B cell (primary cell): ENCODE results near the gene LRIG1. TPM values are rescaled to one million over a fixed set of nuclear protein-coding genes. Genes with fewer than 3 reads are reported as not detected.

Experiments used
- ATAC-seq: fragments of 200-7000 bp; cut with Tn5 transposase; one replicate; pipeline ENCODE4 v1.10.0; 2021; ENCODE audit warnings: low read depth, mild to moderate bottlenecking, moderate number of reproducible peaks, moderate library complexity
- CTCF ChIA-PET: fragments of 350-600 bp; sonication (Branson Sonifier 250); formaldehyde crosslinking; loops from one replicate; lab custom pipeline; 2021; ENCODE audit warnings: antibody characterized with exemption, inconsistent platforms; lab: Charles Lee
- POLR2A ChIA-PET: fragments of 350-600 bp; sonication (Branson Sonifier 250); formaldehyde crosslinking; loops from one replicate; lab custom pipeline; 2021; ENCODE audit warnings: antibody characterized with exemption; lab: Charles Lee
- DNase-seq: peaks from one replicate; pipeline ENCODE4 v3.0.0; 2013
- H2AFZ ChIP-seq: 2 replicates; pipeline ENCODE4 v1.6.1; 2012; ENCODE audit warnings: mild to moderate bottlenecking, low read depth, low read length; ENCODE audit not compliant: insufficient read depth, poor library complexity, severe bottlenecking
- H3K27ac ChIP-seq, 2 donors: 1 replicate in 1 of 2; 2 replicates in 1 of 2; pipeline ENCODE4 v1.5.1; 2012 to 2013; ENCODE audit warnings: low read length in 2 of 2, mild to moderate bottlenecking in 2 of 2, moderate library complexity in 1 of 2
- H3K27me3 ChIP-seq, 4 experiments: fragments of 200-600 bp in 1 of 4; sonication (generic) in 1 of 4; replicated peaks in 1 of 4; 1 replicate in 2 of 4; 2 replicates in 2 of 4; pipeline versions ENCODE4 v1.6.1 to v1.7.0; 2013 to 2016; ENCODE audit warnings: low read length in 3 of 4, mild to moderate bottlenecking in 2 of 4, mixed read lengths in 1 of 4, moderate library complexity in 1 of 4; ENCODE audit not compliant: insufficient read depth in 4 of 4, control insufficient read depth in 3 of 4; ENCODE audit errors: control extremely low read depth in 1 of 4
- H3K36me3 ChIP-seq, 2 experiments: replicated peaks in 1 of 2; 1 replicate in 1 of 2; 2 replicates in 1 of 2; pipeline versions ENCODE4 v1.6.1 to v1.7.1; 2013; ENCODE audit warnings: low read length in 1 of 2; ENCODE audit not compliant: insufficient read depth in 2 of 2, control insufficient read depth in 1 of 2; ENCODE audit errors: control extremely low read depth in 1 of 2, extremely low read depth in 1 of 2
- H3K4me1 ChIP-seq, 2 donors: fragments of 200-600 bp in 1 of 2; sonication (generic) in 1 of 2; 1 replicate in 1 of 2; 2 replicates in 1 of 2; pipeline versions ENCODE4 v1.5.1 to v1.6.1; 2013 to 2017; ENCODE audit warnings: low read length in 2 of 2; ENCODE audit not compliant: control insufficient read depth in 2 of 2, insufficient read depth in 2 of 2
- H3K4me2 ChIP-seq: replicated peaks from 2 replicates; pipeline ENCODE3; 2012; ENCODE audit warnings: mild to moderate bottlenecking, low read depth, low read length; ENCODE audit not compliant: poor library complexity, severe bottlenecking
- H3K4me3 ChIP-seq, 5 experiments: fragments of 200-600 bp in 1 of 5; sonication (generic) in 1 of 5; 1 replicate in 3 of 5; 2 replicates in 2 of 5; pipeline versions ENCODE4 v1.5.1 to v1.7.0; 2011 to 2016; ENCODE audit warnings: low read length in 4 of 5, mild to moderate bottlenecking in 4 of 5, low read depth in 2 of 5, control low read depth in 1 of 5, moderate library complexity in 1 of 5; ENCODE audit not compliant: insufficient read depth in 1 of 5; ENCODE audit errors: control extremely low read depth in 1 of 5, extremely low read depth in 1 of 5
- H3K79me2 ChIP-seq: fragments of 200-600 bp; sonication (generic); one replicate; pipeline ENCODE4 v1.6.0; 2016; ENCODE audit warnings: low read length; ENCODE audit not compliant: control insufficient read depth, insufficient read depth
- H3K9ac ChIP-seq: fragments of 200-600 bp; sonication (generic); 2 replicates; pipeline ENCODE4 v1.6.1; 2017; ENCODE audit warnings: mild to moderate bottlenecking, low read length, moderate library complexity
- H3K9me3 ChIP-seq, 3 donors: one replicate each; pipeline versions ENCODE4 v1.6.1 to v1.7.1; 2013; ENCODE audit warnings: low read length in 2 of 3; ENCODE audit not compliant: control insufficient read depth in 2 of 3, insufficient read depth in 1 of 3; ENCODE audit errors: control extremely low read depth in 1 of 3
- H4K20me1 ChIP-seq: 2 replicates; pipeline ENCODE4 v1.6.0; 2012; ENCODE audit warnings: mild to moderate bottlenecking, low read length; ENCODE audit not compliant: insufficient read depth, control insufficient read depth, poor library complexity, severe bottlenecking
- H3K27ac Mint-ChIP-seq: one replicate; pipeline ENCODE4 v1.8.0; 2021; ENCODE audit warnings: mixed read lengths
- H3K27me3 Mint-ChIP-seq: one replicate; pipeline ENCODE4 v1.8.0; 2021; ENCODE audit warnings: mixed read lengths
- H3K4me1 Mint-ChIP-seq: one replicate; pipeline ENCODE4 v1.8.0; 2021; ENCODE audit warnings: mixed read lengths
- H3K4me3 Mint-ChIP-seq: one replicate; pipeline ENCODE4 v1.8.0; 2021; ENCODE audit warnings: mixed read lengths
- H3K9me3 Mint-ChIP-seq: one replicate; pipeline ENCODE4 v1.8.0; 2022; ENCODE audit warnings: mixed read lengths; ENCODE audit not compliant: insufficient read depth
- CTCF ChIP-seq: fragments of 200-600 bp; IDR thresholded peaks from one replicate; pipeline ENCODE4 v1.8.0; 2022; ENCODE audit warnings: antibody characterized with exemption, mild to moderate bottlenecking
- EZH2 ChIP-seq: IDR thresholded peaks from 2 replicates; pipeline ENCODE4 v1.6.1; 2012; ENCODE audit warnings: borderline replicate concordance, low read depth, mild to moderate bottlenecking, moderate library complexity, low read length; ENCODE audit not compliant: insufficient read depth, poor library complexity, severe bottlenecking
- WGBS: methylation state at CpG from one replicate; pipeline ENCODE4 v1.1.5; 2013; ENCODE audit warnings: missing lambda C conversion rate; ENCODE audit not compliant: insufficient coverage; 5-methylcytosine and 5-hydroxymethylcytosine counted together
- intact Hi-C: fragments of 100-400 bp; cut with micrococcal nuclease; formaldehyde crosslinking; loops from one replicate; pipeline ENCODE4 v1.10.0; 2022
- polyA plus RNA-seq: library from polyadenylated mRNA; depleted of rRNA; stranded (reverse); fragments of >200 nt; gene quantifications from 2 replicates; pipeline ENCODE4 v1.2.3, GENCODE V29; 2012
- total RNA-seq, 2 donors: library from RNA; stranded (reverse); fragments of 120-200 nt in 1 of 2; gene quantifications; 1 replicate in 1 of 2; 2 replicates in 1 of 2; pipeline versions ENCODE4 v1.2.3 to v1.2.4, GENCODE V29; 2013 to 2022

The LRIG1 gene
- total and polyA plus RNA-seq, 2 donors (not counting 1 experiment from before 2014, with no cell fraction given) = 9.2 to 12.4 TPM

- intact Hi-C loops = no loop called here
- no peaks in the 10 kb centered on the region for H3K36me3 ChIP-seq
- no peak overlapping the region for H3K27ac Mint-ChIP-seq
Observed at GRCh38 chr3:66427951-66428474, 72.8 kb downstream of the LRIG1 start.

DNA sequence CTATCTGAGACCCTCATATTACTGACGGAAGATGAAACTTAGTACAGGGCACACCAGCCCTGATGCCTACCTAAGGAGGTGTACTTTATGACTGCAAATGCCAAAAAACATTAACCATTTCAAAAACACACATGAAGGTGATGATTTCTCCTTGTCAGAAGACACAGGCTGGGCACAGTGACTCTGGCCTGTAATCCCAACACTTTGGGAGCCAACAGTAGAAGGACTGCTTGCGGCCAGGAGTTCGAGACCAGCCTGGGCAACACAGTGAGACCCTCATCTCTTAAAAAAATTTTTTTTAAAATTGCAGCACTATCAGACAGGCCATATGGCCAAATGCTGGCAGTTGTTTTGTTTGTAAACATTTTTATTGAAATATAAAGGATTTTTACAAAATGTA lies 73.5 kb downstream of the LRIG1 start:
- H3K9me3 Mint-ChIP-seq = peaks cover under 1% of the 10 kb centered on the region
- Histone ChIP-seq H3K4me3 (no peak overlapping the region), H3K4me1 (no peaks in the 10 kb centered on the region), H4K20me1 (no peaks in the 10 kb centered on the region), H3K4me2 (no peak overlapping the region), H3K27me3 (no peaks in the 10 kb centered on the region), H3K9ac (no peak overlapping the region), H3K27ac (no peak overlapping the region), H2AFZ (no peak overlapping the region), H3K79me2 (no peaks in the 10 kb centered on the region), H3K9me3 (peaks cover 0 to 4% (median 0%) of the 10 kb centered on the region in 3 donors), H3K36me3 (no peaks in the 10 kb centered on the region)
- H3K4me3 Mint-ChIP-seq = no peak overlapping the region
- no peak overlapping the region for H3K27ac Mint-ChIP-seq
- TF ChIP-seq CTCF (no peak), EZH2 (no peak)
- ChIA-PET CTCF (no interaction called here), POLR2A (no interaction called here)
- DNase-seq = no peak
- WGBS = 90% methylated on average over 2 of the region's 3 CpGs
- H3K27me3 Mint-ChIP-seq = no peaks in the 10 kb centered on the region
- intact Hi-C loops = no loop called here
- H3K4me1 Mint-ChIP-seq = no peaks in the 10 kb centered on the region
- no peak for ATAC-seq

More at GRCh38 chr3:66427951-66428474, 72.8 kb downstream of the LRIG1 start:
- 97% methylated on average over 4 of the region's 5 CpGs for WGBS
- no peak for ATAC-seq
- TF ChIP-seq CTCF (no peak), EZH2 (no peak)
- Histone ChIP-seq H4K20me1 (no peaks in the 10 kb centered on the region), H3K79me2 (no peaks in the 10 kb centered on the region), H3K9ac (no peak overlapping the region), H3K4me2 (no peak overlapping the region), H3K9me3 (peaks cover 0 to 4% (median 0%) of the 10 kb centered on the region in 3 donors), H3K27ac (no peak overlapping the region), H3K27me3 (no peaks in the 10 kb centered on the region), H3K4me1 (no peaks in the 10 kb centered on the region), H3K4me3 (no peak overlapping the region), H2AFZ (no peak overlapping the region)
- POLR2A ChIA-PET = no interaction called here
- no peaks in the 10 kb centered on the region for H3K9me3 Mint-ChIP-seq
- H3K4me1 Mint-ChIP-seq = no peaks in the 10 kb centered on the region
- no peak for DNase-seq
- CTCF ChIA-PET = no interaction called here
- no peaks in the 10 kb centered on the region for H3K27me3 Mint-ChIP-seq
- H3K4me3 Mint-ChIP-seq = no peak overlapping the region
